GM23338 (cell line): Measurements from ENCODE around the gene ADAMTS7. TPM values are rescaled to one million over a fixed set of nuclear protein-coding genes. Genes with fewer than 3 reads are reported as not detected.
"Not testable (repeated sequence)": the region's sequence is repeated elsewhere in the genome, so short reads cannot be mapped to it uniquely, and the experiment has no call there.

ENCODE experiments used
- ATAC-seq: fragments of 200-7000 bp; cut with Tn5 transposase; 3 replicates; pipeline ENCODE4 v1.9.1; 2020
- DNase-seq: peaks from one replicate; pipeline ENCODE4 v3.0.0-alpha.2; 2015; ENCODE audit warnings: low spot score
- H2AFZ ChIP-seq: fragments of 200-600 bp; sonication (generic); 2 replicates; pipeline ENCODE4 v1.8.0; 2016; ENCODE audit warnings: antibody characterized with exemption, mild to moderate bottlenecking, moderate library complexity
- H3F3A ChIP-seq: fragments of 200-600 bp; sonication (generic); replicated peaks from 2 replicates; pipeline ENCODE4 v1.8.0; 2017; ENCODE audit warnings: antibody characterized with exemption, mixed run types, low read depth
- H3K27ac ChIP-seq: fragments of 200-600 bp; sonication (generic); 2 replicates; pipeline ENCODE4 v1.6.1; 2016; ENCODE audit warnings: low read depth
- H3K27me3 ChIP-seq: fragments of 200-600 bp; sonication (generic); 2 replicates; pipeline ENCODE4 v1.8.0; 2016; ENCODE audit warnings: mild to moderate bottlenecking, mixed run types, moderate library complexity; ENCODE audit not compliant: insufficient read depth
- H3K36me3 ChIP-seq: fragments of 200-600 bp; sonication (generic); 2 replicates; pipeline ENCODE4 v1.8.0; 2016; ENCODE audit warnings: mild to moderate bottlenecking; ENCODE audit not compliant: insufficient read depth
- H3K4me1 ChIP-seq: fragments of 200-600 bp; sonication (generic); 2 replicates; pipeline ENCODE4 v1.8.0; 2016; ENCODE audit warnings: mild to moderate bottlenecking, moderate library complexity; ENCODE audit not compliant: insufficient read depth
- H3K4me2 ChIP-seq: fragments of 200-600 bp; sonication (generic); 2 replicates; pipeline ENCODE4 v1.7.1; 2017; ENCODE audit warnings: mixed run types
- H3K4me3 ChIP-seq: fragments of 200-600 bp; sonication (generic); 2 replicates; pipeline ENCODE4 v1.6.1; 2016; ENCODE audit warnings: mixed run types
- H3K79me2 ChIP-seq: fragments of 200-600 bp; sonication (generic); replicated peaks from 2 replicates; pipeline ENCODE4 v1.8.0; 2017; ENCODE audit warnings: mild to moderate bottlenecking; ENCODE audit not compliant: insufficient read depth
- H3K9me2 ChIP-seq: fragments of 200-600 bp; sonication (generic); 2 replicates; pipeline ENCODE4 v1.8.0; 2017; ENCODE audit not compliant: insufficient read depth
- H4K20me1 ChIP-seq: fragments of 200-600 bp; sonication (generic); replicated peaks from 2 replicates; pipeline ENCODE4 v1.8.0; 2017; ENCODE audit warnings: mild to moderate bottlenecking; ENCODE audit not compliant: insufficient read depth
- H3K27ac Mint-ChIP-seq: 2 replicates; pipeline ENCODE4 v1.8.0; 2020; ENCODE audit warnings: inconsistent platforms, mild to moderate bottlenecking, moderate library complexity, mixed read lengths
- H3K27me3 Mint-ChIP-seq: 3 replicates; pipeline ENCODE4 v1.8.0; 2022; ENCODE audit warnings: low read depth, mild to moderate bottlenecking, moderate library complexity, mixed read lengths, inconsistent platforms; ENCODE audit not compliant: insufficient read depth, poor library complexity
- H3K36me3 Mint-ChIP-seq: 3 replicates; pipeline ENCODE4 v1.8.0; 2021; ENCODE audit warnings: low read depth, mild to moderate bottlenecking, inconsistent platforms, moderate library complexity, mixed read lengths
- H3K4me1 Mint-ChIP-seq: 3 replicates; pipeline ENCODE4 v1.8.0; 2020; ENCODE audit warnings: mild to moderate bottlenecking, inconsistent platforms, mixed read lengths
- H3K4me3 Mint-ChIP-seq: 3 replicates; pipeline ENCODE4 v1.8.0; 2021; ENCODE audit warnings: moderate library complexity, mild to moderate bottlenecking, inconsistent platforms, mixed read lengths
- H3K9me3 Mint-ChIP-seq: 3 replicates; pipeline ENCODE4 v1.8.0; 2020; ENCODE audit warnings: moderate library complexity, mild to moderate bottlenecking, inconsistent platforms, mixed read lengths
- CREB1 ChIP-seq: fragments of 250-450 bp; sonication (Bioruptor Pico); IDR thresholded peaks from 2 replicates; pipeline ENCODE4 v1.5.0; 2020; ENCODE audit warnings: low read depth, mild to moderate bottlenecking, moderate library complexity
- EZH2phosphoT487 ChIP-seq: fragments of 200-600 bp; sonication (generic); IDR thresholded peaks from one replicate; pipeline ENCODE4 v1.8.1; 2018; ENCODE audit warnings: antibody characterized with exemption; ENCODE audit not compliant: unreplicated experiment
- JUNB ChIP-seq: IDR thresholded peaks from one replicate; pipeline ENCODE4 v1.6.1; 2016; ENCODE audit warnings: antibody characterized with exemption; ENCODE audit not compliant: unreplicated experiment
- NANOG ChIP-seq: IDR thresholded peaks from 2 replicates; pipeline ENCODE4 v1.6.1; 2016; ENCODE audit warnings: antibody characterized with exemption, borderline replicate concordance
- POLR2AphosphoS5 ChIP-seq: IDR thresholded peaks from 2 replicates; pipeline ENCODE4 v1.6.1; 2016; ENCODE audit warnings: antibody characterized with exemption, low read depth
- STAT1 ChIP-seq: IDR thresholded peaks from one replicate; pipeline ENCODE4 v1.6.1; 2016; ENCODE audit warnings: antibody characterized with exemption; ENCODE audit not compliant: unreplicated experiment
- ZNF114 ChIP-seq: fragments of 250-450 bp; sonication (Bioruptor Pico); IDR thresholded peaks from 2 replicates; pipeline ENCODE4 v1.5.0; 2020; ENCODE audit warnings: mild to moderate bottlenecking, moderate library complexity
- ZNF331 ChIP-seq: fragments of 250-450 bp; sonication (Bioruptor Pico); IDR thresholded peaks from 2 replicates; pipeline ENCODE4 v1.5.0; 2020; ENCODE audit warnings: low read depth, mild to moderate bottlenecking, moderate library complexity
- ZNF462 ChIP-seq: fragments of 250-450 bp; sonication (Bioruptor Pico); IDR thresholded peaks from 2 replicates; pipeline ENCODE4 v1.5.0; 2020; ENCODE audit warnings: mild to moderate bottlenecking, moderate library complexity
- polyA plus RNA-seq: library from polyadenylated mRNA; unstranded; fragments of >200 nt; fragmentation: Nextera tagmentation; extraction: Ambion mirVana; gene quantifications from 2 replicates; pipeline ENCODE4 v1.2.1, GENCODE V29; 2016
- total RNA-seq: library from RNA; depleted of rRNA; stranded (reverse); fragments of >200 nt; shearing (Covaris generic); gene quantifications from 2 replicates; pipeline ENCODE4 v1.2.3, GENCODE V29; 2014

The ADAMTS7 gene
- total and polyA plus RNA-seq, 2 experiments from 2014 or later, result 11.6 to 52.7 TPM

- TF ChIP-seq JUNB (no peak), ZNF114 (CRISPR knock-in tag) (no peak), NANOG (no peak), CREB1 (CRISPR knock-in tag) (no peak), STAT1 (no peak), ZNF331 (no peak), EZH2phosphoT487 (no peak), POLR2AphosphoS5 (no peak), ZNF462 (CRISPR knock-in tag) (no peak)
Measured at GRCh38 chr15:78788016-78788660, 23.1 kb downstream of the ADAMTS7 start (continued).

- DNase-seq, H3K27ac Mint-ChIP-seq, H2AFZ ChIP-seq, H3K4me3 Mint-ChIP-seq, H3K79me2 ChIP-seq, H3K9me3 Mint-ChIP-seq, H3F3A ChIP-seq, H3K4me1 ChIP-seq, H3K27me3 Mint-ChIP-seq, H3K36me3 ChIP-seq, ATAC-seq, H3K4me1 Mint-ChIP-seq, H4K20me1 ChIP-seq, H3K27me3 ChIP-seq, H3K27ac ChIP-seq, H3K4me2 ChIP-seq, H3K9me2 ChIP-seq, H3K4me3 ChIP-seq: not testable (repeated sequence)
- H3K36me3 Mint-ChIP-seq, result peaks cover 19% of the 10 kb centered on the region
Measured at GRCh38 chr15:78782402-78782801, 28.9 kb downstream of the ADAMTS7 start.

GRCh38 chr15:78781381-78781780, 29.9 kb downstream of the ADAMTS7 start:
- DNase-seq, H3K4me2 ChIP-seq, H3K4me1 ChIP-seq, H2AFZ ChIP-seq, H3K9me3 Mint-ChIP-seq, ATAC-seq, H3K9me2 ChIP-seq, H3K27me3 Mint-ChIP-seq, H3K27me3 ChIP-seq, H3K4me1 Mint-ChIP-seq, H3K36me3 ChIP-seq, H4K20me1 ChIP-seq, H3F3A ChIP-seq, H3K79me2 ChIP-seq, H3K27ac Mint-ChIP-seq, H3K27ac ChIP-seq, H3K4me3 ChIP-seq, H3K4me3 Mint-ChIP-seq: not testable (repeated sequence)
- H3K36me3 Mint-ChIP-seq, result peaks cover 11% of the 10 kb centered on the region

GRCh38 chr15:78779975-78780374, 31.3 kb downstream of the ADAMTS7 start:
- H2AFZ ChIP-seq, H3K4me3 ChIP-seq, H3K4me2 ChIP-seq, H3K36me3 ChIP-seq, H3K79me2 ChIP-seq, H3K9me3 Mint-ChIP-seq, H3K27me3 ChIP-seq, H3K27ac Mint-ChIP-seq, H3F3A ChIP-seq, H3K9me2 ChIP-seq, H3K4me1 Mint-ChIP-seq, H3K27ac ChIP-seq, ATAC-seq, H3K4me3 Mint-ChIP-seq, DNase-seq, H3K27me3 Mint-ChIP-seq, H3K4me1 ChIP-seq, H4K20me1 ChIP-seq, H3K36me3 Mint-ChIP-seq: not testable (repeated sequence)
